ENCODE measurements around the gene BAZ2B.
"Not testable (repeated sequence)": the region's sequence is repeated elsewhere in the genome, so short reads cannot be mapped to it uniquely, and the experiment has no call there.

Gene BAZ2B

GRCh38 chr2:159409116-159409800 is 207.1 kb downstream of the BAZ2B start:
- DNase-seq (ENCODE audit: low spot score): no peak

GRCh38 chr2:159402790-159403189 is 213.6 kb downstream of the BAZ2B start:
- DNase-seq (ENCODE audit: low spot score): no peak
- TF ChIP-seq CTCF (IDR thresholded peaks at IDR 0.05): no peak
- H3K27ac ChIP-seq: no peak overlapping the region
- no peak overlapping the region for H3K4me3 ChIP-seq

More at GRCh38 chr2:159409116-159409800, 207.1 kb downstream of the BAZ2B start:
- TF ChIP-seq CTCF (IDR thresholded peaks at IDR 0.05): no peak
- Histone ChIP-seq H3K27ac (no peak overlapping the region), H3K4me3 (no peak overlapping the region)

GRCh38 chr2:159402160-159402559 is 214.2 kb downstream of the BAZ2B start:
- DNase-seq (ENCODE audit: low spot score); H3K4me3 ChIP-seq; H3K27ac ChIP-seq: not testable (repeated sequence)

- no peak for DNase-seq (ENCODE audit: low spot score)
- H3K27ac ChIP-seq: no peak overlapping the region
These were observed 216.5 kb downstream of the BAZ2B start for GRCh38 chr2:159399716-159400415.

GRCh38 chr2:159396799-159397198 is 219.5 kb downstream of the BAZ2B start:
- DNase-seq (ENCODE audit: low spot score): no peak
- H3K4me3 ChIP-seq: no peak overlapping the region
- no peak for TF ChIP-seq CTCF (IDR thresholded peaks at IDR 0.05)
- H3K27ac ChIP-seq: no peak overlapping the region

More at GRCh38 chr2:159399716-159400415, 216.5 kb downstream of the BAZ2B start:
- no peak overlapping the region for H3K4me3 ChIP-seq
- TF ChIP-seq CTCF (IDR thresholded peaks at IDR 0.05): no peak

GRCh38 chr2:159382447-159383028 is 233.8 kb downstream of the BAZ2B start:
- no peak for DNase-seq (ENCODE audit: low spot score)
- no peak for TF ChIP-seq CTCF (IDR thresholded peaks at IDR 0.05)

GRCh38 chr2:159381574-159381973 is 234.8 kb downstream of the BAZ2B start:
- H3K27ac ChIP-seq: no peak overlapping the region
- no peak overlapping the region for H3K4me3 ChIP-seq
- TF ChIP-seq CTCF (IDR thresholded peaks at IDR 0.05): no peak
- no peak for DNase-seq (ENCODE audit: low spot score)

More at GRCh38 chr2:159382447-159383028, 233.8 kb downstream of the BAZ2B start:
- H3K27ac ChIP-seq: no peak overlapping the region
- H3K4me3 ChIP-seq: no peak overlapping the region
